Measurements from ENCODE around the gene ROR2. TPM values are rescaled to one million over a fixed set of nuclear protein-coding genes. Genes with fewer than 3 reads are reported as not detected.

Gene ROR2
- polyA plus RNA-seq, 1 experiment: 9.7 TPM

DNA sequence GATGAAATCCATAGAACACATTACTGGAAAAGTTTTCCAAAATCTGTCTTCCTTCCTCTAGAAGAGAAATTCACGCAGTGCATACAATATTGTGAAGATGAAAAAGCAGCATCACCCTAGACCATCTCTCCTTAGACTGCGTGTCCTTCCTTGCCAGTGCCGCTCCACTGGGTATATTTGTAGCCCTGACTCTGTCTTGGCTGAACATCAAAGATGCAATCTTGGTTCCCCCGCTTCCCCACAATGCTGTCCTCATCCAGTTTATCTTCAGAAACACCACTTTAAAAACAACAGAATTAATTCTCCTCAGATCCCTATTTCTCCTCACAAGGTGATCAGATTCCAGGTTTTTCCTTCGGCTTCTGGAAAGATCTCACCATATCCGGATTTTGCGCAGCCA is 53.9 kb downstream of the ROR2 start:
- Histone ChIP-seq H3K27me3 (ENCODE audit: control insufficient read depth, insufficient read depth, low read length) (no peaks in the 10 kb centered on the region), H3K9me3 (ENCODE audit: control insufficient read depth, insufficient read depth, low read length) (no peaks in the 10 kb centered on the region; the same call in 1 of the 2 replicates), H3K4me3 (ENCODE audit: low read depth, low read length) (no peak overlapping the region), H3K27ac (ENCODE audit: low read depth, low read length) (no peak overlapping the region)
- POLR2A ChIA-PET: interaction anchor here (0.6 kb wide), 1 partner anchor 12 kb away, joined by 3 read pairs; no protein-coding TSS in a partner anchor
- CTCF ChIA-PET: interaction anchor here (1.6 kb wide), 1 partner anchor 58 kb away, joined by 3 read pairs; no protein-coding TSS in a partner anchor
- TF ChIP-seq CTCF (IDR thresholded peaks at IDR 0.05; ENCODE audit: low read depth, low read length): no peak
- DNase-seq (ENCODE audit: low read depth, low spot score): no peak

GRCh38 chr9:91894536-91894935 is 55.5 kb downstream of the ROR2 start:
- Histone ChIP-seq H3K27ac (ENCODE audit: low read depth, low read length) (no peak overlapping the region), H3K4me3 (ENCODE audit: low read depth, low read length) (no peak overlapping the region), H3K9me3 (ENCODE audit: control insufficient read depth, insufficient read depth, low read length) (no peaks in the 10 kb centered on the region), H3K27me3 (ENCODE audit: control insufficient read depth, insufficient read depth, low read length) (no peaks in the 10 kb centered on the region)
- POLR2A ChIA-PET: no interaction called here
- TF ChIP-seq CTCF (IDR thresholded peaks at IDR 0.05; ENCODE audit: low read depth, low read length): no peak
- DNase-seq (ENCODE audit: low read depth, low spot score): no peak
- CTCF ChIA-PET: no interaction called here

GRCh38 chr9:91894023-91894422 is 56.0 kb downstream of the ROR2 start:
- no peaks in the 10 kb centered on the region for H3K27me3 ChIP-seq (ENCODE audit: control insufficient read depth, insufficient read depth, low read length)
- no peak for DNase-seq (ENCODE audit: low read depth, low spot score)
- ChIA-PET CTCF (no interaction called here), POLR2A (no interaction called here)
- no peak overlapping the region for H3K4me3 ChIP-seq (ENCODE audit: low read depth, low read length)
- H3K9me3 ChIP-seq (ENCODE audit: control insufficient read depth, insufficient read depth, low read length): no peaks in the 10 kb centered on the region
- H3K27ac ChIP-seq (ENCODE audit: low read depth, low read length): no peak overlapping the region
- no peak for TF ChIP-seq CTCF (IDR thresholded peaks at IDR 0.05; ENCODE audit: low read depth, low read length)

- no peak overlapping the region for H3K27ac ChIP-seq (ENCODE audit: low read depth, low read length)
- no peaks in the 10 kb centered on the region for H3K9me3 ChIP-seq (ENCODE audit: control insufficient read depth, insufficient read depth, low read length)
- no peaks in the 10 kb centered on the region for H3K27me3 ChIP-seq (ENCODE audit: control insufficient read depth, insufficient read depth, low read length)
- no peak overlapping the region for H3K4me3 ChIP-seq (ENCODE audit: low read depth, low read length)
- POLR2A ChIA-PET: no interaction called here
- no peak for TF ChIP-seq CTCF (IDR thresholded peaks at IDR 0.05; ENCODE audit: low read depth, low read length)
- CTCF ChIA-PET: no interaction called here
- no peak for DNase-seq (ENCODE audit: low read depth, low spot score)
Measured at GRCh38 chr9:91891915-91892314, 58.1 kb downstream of the ROR2 start.

DNA sequence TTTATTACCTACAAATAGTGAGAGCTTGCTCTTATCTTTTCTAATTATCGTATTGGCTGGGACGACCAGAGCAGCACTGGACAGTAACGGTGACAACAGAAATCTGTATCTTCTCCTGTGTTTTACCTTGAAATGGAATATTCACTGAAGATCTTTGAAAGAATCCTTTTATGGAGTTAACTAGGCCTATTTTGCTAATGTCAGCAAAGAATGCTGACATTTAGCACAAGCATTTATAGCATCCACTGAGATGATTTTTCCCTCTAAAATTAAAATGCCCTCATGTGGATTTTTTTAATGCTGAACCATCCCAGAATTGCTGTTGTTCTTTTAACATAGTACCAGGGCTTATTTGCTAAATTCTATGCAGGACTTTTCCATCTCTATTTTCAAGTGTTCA is 59.4 kb downstream of the ROR2 start:
- TF ChIP-seq CTCF (IDR thresholded peaks at IDR 0.05; ENCODE audit: low read depth, low read length): no peak
- peaks cover 4% of the 10 kb centered on the region; the same call in 1 of the 2 replicates for H3K9me3 ChIP-seq (ENCODE audit: control insufficient read depth, insufficient read depth, low read length)
- no peak overlapping the region for H3K27ac ChIP-seq (ENCODE audit: low read depth, low read length)
- no peaks in the 10 kb centered on the region for H3K27me3 ChIP-seq (ENCODE audit: control insufficient read depth, insufficient read depth, low read length)
- POLR2A ChIA-PET: interaction anchor here (0.7 kb wide), 2 partner anchors 318 to 354 kb away, joined by 4 to 10 read pairs; no protein-coding TSS in a partner anchor
- no peak overlapping the region for H3K4me3 ChIP-seq (ENCODE audit: low read depth, low read length)
- CTCF ChIA-PET: interaction anchor here (0.6 kb wide), 1 partner anchor 39 kb away, joined by 5 read pairs; no protein-coding TSS in a partner anchor
- DNase-seq (ENCODE audit: low read depth, low spot score): no peak

All from AG04450 (cell line).